Panc1 (cell line): ENCODE data around the gene TLE1. TPM values are rescaled to one million over a fixed set of nuclear protein-coding genes. Genes with fewer than 3 reads are reported as not detected.

Experiments used
- ATAC-seq: fragments of 200-7000 bp; cut with Tn5 transposase; 2 replicates; pipeline ENCODE4 v1.9.1; 2020; ENCODE audit warnings: mild to moderate bottlenecking, moderate library complexity
- BruUV-seq: library from RNA; stranded (reverse); fragments of 400-500 nt; replicated peaks from 2 replicates; lab custom pipeline; 2021; lab: Mats Ljungman, UMichigan
- CTCF ChIA-PET: fragments of 300-600 bp; sonication (Branson Sonifier 250); formaldehyde crosslinking; loops from one replicate; lab custom pipeline; 2022; ENCODE audit warnings: antibody characterized with exemption; lab: Charles Lee
- POLR2A ChIA-PET: fragments of 300-600 bp; sonication (Branson Sonifier 250); formaldehyde crosslinking; loops from one replicate; lab custom pipeline; 2022; ENCODE audit warnings: antibody characterized with exemption; lab: Charles Lee
- DNase-seq: peaks from one replicate; pipeline ENCODE4 v3.0.0-alpha.2; 2010; ENCODE audit warnings: low read depth, low spot score
- H3K27ac ChIP-seq: 2 replicates; pipeline ENCODE4 v1.5.1; 2011; ENCODE audit warnings: mild to moderate bottlenecking, low read length, inconsistent platforms
- H3K27me3 ChIP-seq: fragments of 200-500 bp; sonication (Bioruptor generic); 2 replicates; pipeline ENCODE4 v1.6.0; 2014; ENCODE audit warnings: low read length, inconsistent platforms; ENCODE audit not compliant: control insufficient read depth, insufficient read depth
- H3K36me3 ChIP-seq: fragments of 200-500 bp; sonication (Bioruptor generic); 2 replicates; pipeline ENCODE4 v1.5.1; 2014; ENCODE audit warnings: inconsistent platforms, mild to moderate bottlenecking, low read length, moderate library complexity; ENCODE audit not compliant: control insufficient read depth, insufficient read depth
- H3K4me1 ChIP-seq: 2 replicates; pipeline ENCODE4 v1.5.1; 2011; ENCODE audit warnings: inconsistent platforms, mild to moderate bottlenecking, low read length, moderate library complexity; ENCODE audit not compliant: control insufficient read depth, insufficient read depth
- H3K4me3 ChIP-seq, 2 experiments: 2 replicates each; pipeline ENCODE4 v1.5.1; 2011 to 2012; ENCODE audit warnings: low read depth in 2 of 2, low read length in 2 of 2, mild to moderate bottlenecking in 2 of 2, inconsistent platforms in 1 of 2, moderate library complexity in 1 of 2
- H3K9me3 ChIP-seq: fragments of 200-500 bp; sonication (Bioruptor generic); 2 replicates; pipeline ENCODE4 v1.5.1; 2014; ENCODE audit warnings: low read depth, mild to moderate bottlenecking, inconsistent platforms, low read length, moderate library complexity; ENCODE audit not compliant: control insufficient read depth, insufficient read depth
- CTCF ChIP-seq: fragments of 450-650 bp; IDR thresholded peaks from 2 replicates; pipeline ENCODE4 v1.5.1; 2017; ENCODE audit warnings: mild to moderate bottlenecking
- POLR2AphosphoS5 ChIP-seq: IDR thresholded peaks from 2 replicates; pipeline ENCODE4 v1.6.1; 2012; ENCODE audit warnings: mild to moderate bottlenecking, low read depth, low read length, moderate library complexity
- REST ChIP-seq, 2 experiments: IDR thresholded peaks; 2 replicates each; pipeline ENCODE4 v1.6.1; 2011 to 2012; ENCODE audit warnings: low read depth in 2 of 2, control low read depth in 1 of 2, low read length in 1 of 2, mild to moderate bottlenecking in 1 of 2, moderate library complexity in 1 of 2; ENCODE audit not compliant: insufficient read depth in 1 of 2
- SIN3A ChIP-seq: IDR thresholded peaks from 2 replicates; pipeline ENCODE4 v1.6.1; 2012; ENCODE audit warnings: low read depth, mild to moderate bottlenecking, low read length, moderate library complexity, borderline replicate concordance; ENCODE audit not compliant: insufficient read depth
- TCF7L2 ChIP-seq: IDR thresholded peaks from 2 replicates; pipeline ENCODE4 v1.6.1; 2011; ENCODE audit warnings: mild to moderate bottlenecking, low read depth, low read length, inconsistent platforms
- in situ Hi-C: cut with HindIII; loops from 2 replicates; pipeline ENCODE4 v1.10.0; 2016; ENCODE audit warnings: low sequenced_read_pairs, low pct_unique_long_range_greater_than_20kb
- intact Hi-C: fragments of 100-400 bp; cut with micrococcal nuclease; formaldehyde crosslinking; loops from one replicate; pipeline ENCODE4 v1.10.0; 2022; ENCODE audit not compliant: unreplicated experiment
- total RNA-seq: library from RNA; stranded (reverse); gene quantifications from one replicate; pipeline ENCODE4 v1.2.1, GENCODE V29; 2021; ENCODE audit not compliant: unreplicated experiment

Gene TLE1
- total RNA-seq, 1 experiment from 2014 or later: 12.9 TPM

GRCh38 chr9:81570083-81570482 is 119.3 kb downstream of the TLE1 start:
- no TSS peak for BruUV-seq
- Histone ChIP-seq H3K4me1 (no peaks in the 10 kb centered on the region), H3K4me3 (no peak overlapping the region), H3K36me3 (no peaks in the 10 kb centered on the region), H3K9me3 (no peaks in the 10 kb centered on the region), H3K27ac (no peak overlapping the region), H3K27me3 (no peaks in the 10 kb centered on the region)
- intact Hi-C loops: no loop called here
- in situ Hi-C loops: no loop called here
- ATAC-seq: no peak
- CTCF ChIA-PET: no interaction called here
- no peak for TF ChIP-seq REST (IDR thresholded peaks at IDR 0.05; ENCODE audit: insufficient read depth in 1 of 2, low read depth in 2 of 2, low read length in 1 of 2)
- TF ChIP-seq POLR2AphosphoS5: no peak
- no peak for TF ChIP-seq CTCF
- TF ChIP-seq SIN3A: no peak
- POLR2A ChIA-PET: no interaction called here
- no peak for DNase-seq

- H3K9me3 ChIP-seq: no peaks in the 10 kb centered on the region
- ChIA-PET CTCF (no interaction called here), POLR2A (no interaction called here)
- H3K36me3 ChIP-seq: no peaks in the 10 kb centered on the region
- H3K4me3 ChIP-seq: no peak overlapping the region
- no peaks in the 10 kb centered on the region for H3K27me3 ChIP-seq
- BruUV-seq: no TSS peak
- no peaks in the 10 kb centered on the region; the same call in 1 of the 2 replicates for H3K4me1 ChIP-seq
- DNase-seq (no peak), ATAC-seq (no peak)
- TF ChIP-seq SIN3A: no peak
- no peak for TF ChIP-seq TCF7L2
- TF ChIP-seq CTCF: no peak
- no peak for TF ChIP-seq POLR2AphosphoS5
- TF ChIP-seq REST (IDR thresholded peaks at IDR 0.05; ENCODE audit: insufficient read depth in 1 of 2, low read depth in 2 of 2, low read length in 1 of 2): no peak
- in situ Hi-C loops (no loop called here), intact Hi-C loops (no loop called here)
- no peak overlapping the region for H3K27ac ChIP-seq
Measured at GRCh38 chr9:81566074-81566698, 123.2 kb downstream of the TLE1 start.
